ENCODE data around the gene PPP1R13B. TPM values are rescaled to one million over a fixed set of nuclear protein-coding genes. Genes with fewer than 3 reads are reported as not detected.

Gene PPP1R13B
- total RNA-seq, 1 donor from 2014 or later = 2.5 TPM

GRCh38 chr14:103854017-103854808 lies 6.8 kb upstream of the PPP1R13B start:
- Histone ChIP-seq H3K36me3 (no peaks in the 10 kb centered on the region), H3K4me3 (no peak overlapping the region), H3K27me3 (peaks cover 8% of the 10 kb centered on the region), H3K9me3 (ENCODE audit: low read depth) (no peaks in the 10 kb centered on the region), H3K4me2 (no peak overlapping the region), H3F3A (ENCODE audit: low read depth) (peaks cover under 1% of the 10 kb centered on the region), H2AFZ (replicated peaks) (peak overlapping the region; percentile 47), H3K4me1 (peaks cover 16% of the 10 kb centered on the region), H4K20me1 (ENCODE audit: low read depth) (no peaks in the 10 kb centered on the region), H3K27ac (no peak overlapping the region), H3K79me2 (ENCODE audit: low read depth) (no peaks in the 10 kb centered on the region), H3K9ac (no peak overlapping the region)
- no peaks in the 10 kb centered on the region for H3K36me3 Mint-ChIP-seq
- H3K9me3 Mint-ChIP-seq = no peaks in the 10 kb centered on the region
- peaks cover 6% of the 10 kb centered on the region for H3K27me3 Mint-ChIP-seq (ENCODE audit: insufficient read depth, low read depth)
- TF ChIP-seq EZH2 (IDR thresholded peaks at IDR 0.05) = no peak
- no peak for TF ChIP-seq CTCF (IDR thresholded peaks at IDR 0.05)
- TF ChIP-seq EZH2phosphoT487 (IDR thresholded peaks at IDR 0.05) = no peak
- no peak for DNase-seq (ENCODE audit: low spot score)
- H3K4me1 Mint-ChIP-seq = peaks cover 29% of the 10 kb centered on the region
- H3K27ac Mint-ChIP-seq = peak overlapping the region; percentile 72
- H3K4me3 Mint-ChIP-seq = no peak overlapping the region

- Histone ChIP-seq H2AFZ (replicated peaks) (no peak overlapping the region), H4K20me1 (ENCODE audit: low read depth) (peaks cover 15% of the 10 kb centered on the region), H3K4me1 (peaks cover 6% of the 10 kb centered on the region), H3K9ac (no peak overlapping the region), H3F3A (ENCODE audit: low read depth) (peaks cover 24% of the 10 kb centered on the region), H3K79me2 (ENCODE audit: low read depth) (no peaks in the 10 kb centered on the region), H3K4me3 (no peak overlapping the region), H3K27me3 (peaks cover 51% of the 10 kb centered on the region), H3K4me2 (no peak overlapping the region), H3K27ac (no peak overlapping the region), H3K36me3 (no peaks in the 10 kb centered on the region), H3K9me3 (ENCODE audit: low read depth) (no peaks in the 10 kb centered on the region)
- no peak overlapping the region for H3K27ac Mint-ChIP-seq
- H3K36me3 Mint-ChIP-seq = no peaks in the 10 kb centered on the region
- no peaks in the 10 kb centered on the region for H3K9me3 Mint-ChIP-seq
- no peak for DNase-seq (ENCODE audit: low spot score)
- peak overlapping the region; percentile 83 for H3K4me3 Mint-ChIP-seq
- H3K4me1 Mint-ChIP-seq = peaks cover 18% of the 10 kb centered on the region
- peaks cover 28% of the 10 kb centered on the region for H3K27me3 Mint-ChIP-seq (ENCODE audit: insufficient read depth, low read depth)
- TF ChIP-seq EZH2phosphoT487 (IDR thresholded peaks at IDR 0.05) = no peak
- no peak for TF ChIP-seq EZH2 (IDR thresholded peaks at IDR 0.05)
- no peak for TF ChIP-seq CTCF (IDR thresholded peaks at IDR 0.05)
These were observed 1.9 kb upstream of the PPP1R13B start for GRCh38 chr14:103849151-103849886.

GRCh38 chr14:103848175-103849077 lies 1.1 kb upstream of the PPP1R13B start:
- Mint-ChIP-seq H3K4me1 (peaks cover 14% of the 10 kb centered on the region), H3K27ac (peak overlapping the region; percentile 88), H3K27me3 (ENCODE audit: insufficient read depth, low read depth) (peaks cover 32% of the 10 kb centered on the region), H3K4me3 (peak overlapping the region; percentile 83), H3K36me3 (no peaks in the 10 kb centered on the region), H3K9me3 (no peaks in the 10 kb centered on the region)
- TF ChIP-seq EZH2 (IDR thresholded peaks at IDR 0.05) = no peak
- TF ChIP-seq EZH2phosphoT487 (IDR thresholded peaks at IDR 0.05) = peak; percentile 37
- TF ChIP-seq CTCF (IDR thresholded peaks at IDR 0.05) = no peak
- Histone ChIP-seq H3K4me3 (peak overlapping the region; percentile 86), H3K9me3 (ENCODE audit: low read depth) (no peaks in the 10 kb centered on the region), H4K20me1 (ENCODE audit: low read depth) (peaks cover 15% of the 10 kb centered on the region), H3K4me2 (peak overlapping the region; percentile 88), H3K4me1 (peaks cover 6% of the 10 kb centered on the region), H3F3A (ENCODE audit: low read depth) (peaks cover 24% of the 10 kb centered on the region), H3K27ac (no peak overlapping the region), H3K27me3 (peaks cover 52% of the 10 kb centered on the region), H3K9ac (no peak overlapping the region), H3K79me2 (ENCODE audit: low read depth) (no peaks in the 10 kb centered on the region), H2AFZ (replicated peaks) (peak overlapping the region; percentile 89), H3K36me3 (no peaks in the 10 kb centered on the region)
- DNase-seq (ENCODE audit: low spot score) = peak; percentile 55
